ENCODE data around the gene DHX8.
"Not testable (repeated sequence)": the region's sequence is repeated elsewhere in the genome, so short reads cannot be mapped to it uniquely, and the experiment has no call there.

The DHX8 gene

DNA sequence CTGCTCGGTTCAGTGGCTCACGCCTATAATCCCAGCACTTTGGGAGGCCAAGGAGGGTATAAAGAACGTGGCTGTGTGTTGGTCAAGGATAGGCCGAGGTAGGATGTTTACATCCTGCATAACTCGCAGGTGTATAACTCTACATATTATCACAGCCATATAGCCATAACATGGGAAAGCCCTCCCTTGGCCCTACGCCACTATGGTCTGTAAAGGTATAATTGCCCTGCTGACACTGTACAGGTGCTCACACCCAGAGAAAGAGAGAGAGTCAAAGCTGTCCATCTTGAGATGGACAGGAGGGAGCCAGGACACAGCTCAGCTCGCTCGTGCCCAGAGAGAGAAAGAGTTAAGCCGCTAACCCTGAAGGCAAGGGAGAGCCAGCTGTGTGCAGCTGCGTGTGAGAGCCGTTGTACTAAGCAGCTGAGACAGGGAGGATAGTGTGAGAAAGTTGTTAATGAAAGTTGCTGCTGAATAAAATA is 30.4 kb upstream of the DHX8 start:
- H3K4me3 ChIP-seq (ENCODE audit: low read length), result no peak overlapping the region
- no peak for DNase-seq (ENCODE audit: low read depth)
- TF ChIP-seq, protein P1, sequence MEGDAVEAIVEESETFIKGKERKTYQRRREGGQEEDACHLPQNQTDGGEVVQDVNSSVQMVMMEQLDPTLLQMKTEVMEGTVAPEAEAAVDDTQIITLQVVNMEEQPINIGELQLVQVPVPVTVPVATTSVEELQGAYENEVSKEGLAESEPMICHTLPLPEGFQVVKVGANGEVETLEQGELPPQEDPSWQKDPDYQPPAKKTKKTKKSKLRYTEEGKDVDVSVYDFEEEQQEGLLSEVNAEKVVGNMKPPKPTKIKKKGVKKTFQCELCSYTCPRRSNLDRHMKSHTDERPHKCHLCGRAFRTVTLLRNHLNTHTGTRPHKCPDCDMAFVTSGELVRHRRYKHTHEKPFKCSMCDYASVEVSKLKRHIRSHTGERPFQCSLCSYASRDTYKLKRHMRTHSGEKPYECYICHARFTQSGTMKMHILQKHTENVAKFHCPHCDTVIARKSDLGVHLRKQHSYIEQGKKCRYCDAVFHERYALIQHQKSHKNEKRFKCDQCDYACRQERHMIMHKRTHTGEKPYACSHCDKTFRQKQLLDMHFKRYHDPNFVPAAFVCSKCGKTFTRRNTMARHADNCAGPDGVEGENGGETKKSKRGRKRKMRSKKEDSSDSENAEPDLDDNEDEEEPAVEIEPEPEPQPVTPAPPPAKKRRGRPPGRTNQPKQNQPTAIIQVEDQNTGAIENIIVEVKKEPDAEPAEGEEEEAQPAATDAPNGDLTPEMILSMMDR (conservative IDR thresholded peaks at IDR 0.05; ENCODE audit: low read depth, low read length), result no peak

DNA sequence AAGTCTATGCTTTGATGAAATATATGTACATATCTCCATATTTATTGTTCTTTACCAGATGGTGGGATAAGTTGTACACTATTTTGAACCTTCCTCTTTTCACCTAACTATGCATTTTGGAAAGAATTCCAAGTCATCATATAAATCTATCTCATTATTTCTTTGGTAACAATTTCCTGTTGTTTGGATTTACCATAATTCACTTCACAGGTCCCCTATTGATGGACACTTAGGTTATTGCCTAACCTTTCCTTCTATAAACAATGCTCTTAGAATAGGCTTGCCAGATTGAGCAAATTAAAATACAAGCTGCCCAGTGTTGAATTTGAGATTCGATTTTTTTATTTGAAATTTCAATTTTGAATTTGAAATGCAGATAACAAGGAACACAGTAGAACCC is 28.9 kb upstream of the DHX8 start:
- H3K4me3 ChIP-seq (ENCODE audit: low read length), result no peak overlapping the region
- DNase-seq (ENCODE audit: low read depth), result no peak

DNA sequence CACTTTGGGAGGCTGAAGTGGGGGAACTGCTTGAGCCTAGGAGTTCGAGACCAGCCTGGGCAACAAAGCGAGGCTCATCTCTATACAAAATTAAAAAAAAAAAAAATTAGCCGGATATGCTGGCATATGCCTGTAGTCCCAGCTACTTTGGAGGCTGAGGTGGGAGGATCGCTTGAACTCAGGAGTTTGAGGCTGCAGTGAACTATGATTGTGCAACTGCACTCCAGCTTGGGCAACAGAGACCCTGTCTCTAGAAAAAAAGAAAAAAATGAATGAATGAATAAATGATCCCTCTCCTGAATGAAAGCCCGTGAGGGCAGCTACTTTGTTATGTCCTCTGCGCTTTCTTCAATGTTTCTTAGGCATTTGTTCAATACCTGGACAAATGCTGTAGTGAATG is 27.7 kb upstream of the DHX8 start:
- TF ChIP-seq, protein P1 (conservative IDR thresholded peaks at IDR 0.05; ENCODE audit: low read depth, low read length), result no peak
- no peak for DNase-seq (ENCODE audit: low read depth)
- no peak overlapping the region for H3K4me3 ChIP-seq (ENCODE audit: low read length)

More for the DNA sequence above, 28.9 kb upstream of the DHX8 start:
- TF ChIP-seq, protein P1 (conservative IDR thresholded peaks at IDR 0.05; ENCODE audit: low read depth, low read length), result no peak

DNA sequence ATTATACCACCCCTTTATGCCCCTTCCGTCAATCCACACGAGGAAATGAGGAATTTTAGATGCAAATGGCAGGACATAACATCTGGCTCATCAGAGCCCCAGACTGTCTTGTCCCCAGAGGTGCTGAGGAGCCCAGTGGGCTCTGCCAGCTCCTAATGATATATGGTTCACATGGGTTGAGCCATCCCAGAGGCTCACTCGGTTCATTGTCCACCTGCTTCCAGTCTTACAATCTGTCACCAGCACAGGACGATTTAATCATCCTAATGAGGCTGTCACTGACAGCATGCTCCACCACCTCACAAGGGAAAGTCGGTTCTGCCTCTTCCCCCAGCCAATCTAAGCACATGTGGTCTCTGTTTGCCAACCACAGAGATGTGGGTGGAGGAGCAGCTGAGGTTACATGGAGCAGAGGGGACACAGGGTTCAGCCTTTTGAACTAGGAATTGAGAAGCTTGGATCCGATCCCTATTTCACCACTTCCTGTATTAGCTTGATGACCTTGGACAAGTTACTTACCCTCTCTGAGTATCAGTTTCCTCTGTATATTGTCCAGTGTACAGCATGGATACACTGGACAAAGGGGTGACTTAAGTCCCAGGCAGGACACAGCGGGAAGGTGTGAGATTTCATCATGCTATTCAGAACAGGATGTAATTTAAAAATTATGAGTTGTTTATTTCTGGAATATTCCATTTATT is 27.0 kb upstream of the DHX8 start:
- TF ChIP-seq, protein P1 (conservative IDR thresholded peaks at IDR 0.05; ENCODE audit: low read depth, low read length), result no peak
- DNase-seq (ENCODE audit: low read depth), result no peak
- H3K4me3 ChIP-seq (ENCODE audit: low read length), result no peak overlapping the region

DNA sequence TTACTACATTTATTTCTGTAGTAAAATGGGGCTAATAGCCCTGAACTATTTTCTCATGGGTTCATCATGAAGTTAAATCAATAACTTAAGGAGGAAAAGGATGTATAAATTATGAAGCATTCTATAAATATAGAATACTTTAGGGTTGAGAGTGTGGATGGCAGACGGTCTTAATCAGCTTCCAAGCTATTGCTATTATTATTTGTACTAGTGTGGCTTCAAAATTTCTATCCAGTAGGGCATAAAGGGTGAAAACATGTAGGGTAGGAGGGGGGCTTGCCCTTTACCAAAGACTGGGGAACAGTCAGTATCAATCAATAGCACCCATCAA is 26.4 kb upstream of the DHX8 start:
- no peak overlapping the region for H3K4me3 ChIP-seq (ENCODE audit: low read length)
- TF ChIP-seq, protein P1 (conservative IDR thresholded peaks at IDR 0.05; ENCODE audit: low read depth, low read length), result no peak
- no peak for DNase-seq (ENCODE audit: low read depth)

DNA sequence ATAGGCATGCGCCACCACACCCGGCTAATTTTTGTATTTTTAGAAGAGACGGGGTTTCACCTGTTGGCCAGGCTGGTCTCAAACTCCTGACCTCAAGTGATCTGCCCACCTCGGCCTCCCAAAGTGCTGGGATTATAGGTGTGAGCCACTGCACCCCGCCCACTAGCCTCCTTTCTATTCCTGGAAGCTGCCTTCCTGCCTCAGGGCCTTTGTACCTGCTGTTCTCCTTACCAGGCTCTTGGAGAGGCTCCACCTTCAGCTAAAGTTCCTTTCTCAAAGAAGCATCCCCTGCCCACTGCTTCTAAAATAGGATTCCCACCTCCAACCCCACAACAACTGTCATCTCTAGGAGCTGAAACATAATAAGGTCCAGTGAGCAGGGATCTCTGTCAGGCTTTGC is 23.9 kb upstream of the DHX8 start:
- not testable (repeated sequence) for H3K4me3 ChIP-seq (ENCODE audit: low read length); DNase-seq (ENCODE audit: low read depth)

DNA sequence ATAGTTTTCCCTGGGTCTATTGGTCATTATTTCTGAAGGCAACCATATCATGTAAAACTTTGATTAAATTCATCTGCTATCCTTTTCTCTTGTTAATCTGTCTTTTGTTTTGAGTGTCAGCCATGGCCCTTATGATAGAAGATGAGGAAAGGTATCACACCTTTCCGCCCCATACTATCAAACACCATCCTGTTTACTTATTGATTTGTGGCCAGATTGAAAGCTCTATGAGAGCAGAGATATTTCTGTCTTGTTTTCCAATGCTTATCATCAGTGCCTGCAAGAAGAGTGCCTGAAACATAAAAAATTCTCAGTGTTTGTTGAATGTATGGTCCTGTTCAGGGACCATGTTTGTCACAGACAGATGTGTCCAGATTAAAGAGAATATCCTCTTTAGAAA is 22.6 kb upstream of the DHX8 start:
- no peak for DNase-seq (ENCODE audit: low read depth)
- H3K4me3 ChIP-seq (ENCODE audit: low read length), result no peak overlapping the region
- TF ChIP-seq, protein P1 (conservative IDR thresholded peaks at IDR 0.05; ENCODE audit: low read depth, low read length), result no peak

DNA sequence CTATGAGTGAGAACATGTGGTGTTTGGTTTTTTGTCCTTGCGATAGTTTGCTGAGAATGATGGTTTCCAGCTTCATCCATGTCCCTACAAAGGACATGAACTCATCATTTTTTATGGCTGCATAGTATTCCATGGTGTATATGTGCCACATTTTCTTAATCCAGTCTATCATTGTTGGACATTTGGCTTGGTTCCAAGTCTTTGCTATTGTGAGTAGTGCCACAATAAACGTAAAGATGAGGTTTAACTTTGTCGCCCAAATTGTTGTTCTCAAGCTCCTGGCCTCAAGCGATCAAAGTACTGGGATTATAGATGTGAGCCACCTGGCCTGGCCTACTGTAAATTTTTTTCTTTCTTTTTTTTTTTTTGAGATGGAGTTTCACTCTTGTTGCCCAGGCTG is 21.2 kb upstream of the DHX8 start:
- not testable (repeated sequence) for H3K4me3 ChIP-seq (ENCODE audit: low read length); DNase-seq (ENCODE audit: low read depth)

All from retinal pigment epithelial cell (primary cell).